Measurements from ENCODE around the gene LAMA2. TPM values are rescaled to one million over a fixed set of nuclear protein-coding genes. Genes with fewer than 3 reads are reported as not detected.

Gene LAMA2
- total and polyA plus RNA-seq, 2 of the 13 experiments (the other 11 are each of a cell fraction or from before 2014, with no cell fraction given), result 0.11 to 0.28 TPM

GRCh38 chr6:129558248-129558647, 675.3 kb downstream of the LAMA2 start (continued):
- TF ChIP-seq, protein P1, sequence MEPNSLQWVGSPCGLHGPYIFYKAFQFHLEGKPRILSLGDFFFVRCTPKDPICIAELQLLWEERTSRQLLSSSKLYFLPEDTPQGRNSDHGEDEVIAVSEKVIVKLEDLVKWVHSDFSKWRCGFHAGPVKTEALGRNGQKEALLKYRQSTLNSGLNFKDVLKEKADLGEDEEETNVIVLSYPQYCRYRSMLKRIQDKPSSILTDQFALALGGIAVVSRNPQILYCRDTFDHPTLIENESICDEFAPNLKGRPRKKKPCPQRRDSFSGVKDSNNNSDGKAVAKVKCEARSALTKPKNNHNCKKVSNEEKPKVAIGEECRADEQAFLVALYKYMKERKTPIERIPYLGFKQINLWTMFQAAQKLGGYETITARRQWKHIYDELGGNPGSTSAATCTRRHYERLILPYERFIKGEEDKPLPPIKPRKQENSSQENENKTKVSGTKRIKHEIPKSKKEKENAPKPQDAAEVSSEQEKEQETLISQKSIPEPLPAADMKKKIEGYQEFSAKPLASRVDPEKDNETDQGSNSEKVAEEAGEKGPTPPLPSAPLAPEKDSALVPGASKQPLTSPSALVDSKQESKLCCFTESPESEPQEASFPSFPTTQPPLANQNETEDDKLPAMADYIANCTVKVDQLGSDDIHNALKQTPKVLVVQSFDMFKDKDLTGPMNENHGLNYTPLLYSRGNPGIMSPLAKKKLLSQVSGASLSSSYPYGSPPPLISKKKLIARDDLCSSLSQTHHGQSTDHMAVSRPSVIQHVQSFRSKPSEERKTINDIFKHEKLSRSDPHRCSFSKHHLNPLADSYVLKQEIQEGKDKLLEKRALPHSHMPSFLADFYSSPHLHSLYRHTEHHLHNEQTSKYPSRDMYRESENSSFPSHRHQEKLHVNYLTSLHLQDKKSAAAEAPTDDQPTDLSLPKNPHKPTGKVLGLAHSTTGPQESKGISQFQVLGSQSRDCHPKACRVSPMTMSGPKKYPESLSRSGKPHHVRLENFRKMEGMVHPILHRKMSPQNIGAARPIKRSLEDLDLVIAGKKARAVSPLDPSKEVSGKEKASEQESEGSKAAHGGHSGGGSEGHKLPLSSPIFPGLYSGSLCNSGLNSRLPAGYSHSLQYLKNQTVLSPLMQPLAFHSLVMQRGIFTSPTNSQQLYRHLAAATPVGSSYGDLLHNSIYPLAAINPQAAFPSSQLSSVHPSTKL (CRISPR knock-in tag; IDR thresholded peaks at IDR 0.05), result no peak
- TF ChIP-seq U2AF2 (IDR thresholded peaks at IDR 0.05; ENCODE audit: low read depth, low read length), result no peak

- TF ChIP-seq ESRRA (CRISPR knock-in tag; IDR thresholded peaks at IDR 0.05; ENCODE audit: low read depth), result no peak
- no peak for TF ChIP-seq NCOA2 (CRISPR knock-in tag; IDR thresholded peaks at IDR 0.05)
- no peak for TF ChIP-seq ZNF143 (CRISPR knock-in tag; IDR thresholded peaks at IDR 0.05)
- TF ChIP-seq TGIF2 (CRISPR knock-in tag; IDR thresholded peaks at IDR 0.05), result no peak
- no peak for TF ChIP-seq SNAPC2 (CRISPR knock-in tag; IDR thresholded peaks at IDR 0.05)
- TF ChIP-seq, protein P2, sequence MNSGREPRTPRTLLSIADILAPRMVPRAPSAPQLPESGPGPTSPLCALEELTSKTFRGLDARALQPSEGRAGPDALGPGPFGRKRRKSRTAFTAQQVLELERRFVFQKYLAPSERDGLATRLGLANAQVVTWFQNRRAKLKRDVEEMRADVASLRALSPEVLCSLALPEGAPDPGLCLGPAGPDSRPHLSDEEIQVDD (CRISPR knock-in tag; IDR thresholded peaks at IDR 0.05; ENCODE audit: borderline replicate concordance), result no peak
- TF ChIP-seq ZNF224 (CRISPR knock-in tag; IDR thresholded peaks at IDR 0.05), result no peak
- no peak for TF ChIP-seq MATR3 (CRISPR knock-in tag; IDR thresholded peaks at IDR 0.05)
- no peak for TF ChIP-seq FIP1L1 (IDR thresholded peaks at IDR 0.05; ENCODE audit: borderline replicate concordance, insufficient read depth, low read depth, low read length)
- TF ChIP-seq TP53 (CRISPR knock-in tag; conservative IDR thresholded peaks at IDR 0.05), result no peak
- TF ChIP-seq FOXA3 (CRISPR knock-in tag; IDR thresholded peaks at IDR 0.05), result no peak
These were observed 682.4 kb downstream of the LAMA2 start for GRCh38 chr6:129565366-129565765.

More at GRCh38 chr6:129565366-129565765, 682.4 kb downstream of the LAMA2 start:
- no peaks in the 10 kb centered on the region for H3K36me3 ChIP-seq (replicated peaks in 1 of 2; ENCODE audit: control insufficient read depth in 1 of 2, insufficient read depth in 2 of 2, low read length in 2 of 2)
- H3K9me3 ChIP-seq (ENCODE audit: low read length), result no peaks in the 10 kb centered on the region
- H3K79me2 ChIP-seq (ENCODE audit: insufficient read depth, low read length), result no peaks in the 10 kb centered on the region
- 0 out of 2 replicates have a peak, but pooled peaks cover 4% of the 10 kb centered on the region for H4K20me1 ChIP-seq (ENCODE audit: insufficient read depth, low read length)
- FAIRE-seq, result no peak
- intact Hi-C loops (cut with micrococcal nuclease; ENCODE audit: unreplicated experiment), result no loop called here
- no peak overlapping the region for H3K4me3 ChIP-seq (replicated peaks in 1 of 3; ENCODE audit: insufficient read depth in 1 of 3, low read depth in 2 of 3, low read length in 3 of 3)
- in situ Hi-C loops (cut with HindIII; ENCODE audit: extremely low pct_ligation_motif_present, low pct_unique_long_range_greater_than_20kb), result no loop called here
- no peaks in the 10 kb centered on the region for H3K27me3 ChIP-seq (ENCODE audit: control insufficient read depth in 1 of 2, insufficient read depth in 2 of 2, low read length in 2 of 2)
- DNase-seq (ENCODE audit: low spot score), result no peak
- ChIA-PET POLR2A (no interaction called here), CTCF (ENCODE audit: low intra/inter-chr PET ratio, low total read pairs) (no interaction called here)
- no peak overlapping the region for H2AFZ ChIP-seq (ENCODE audit: low read length)
- no TSS peak for BruUV-seq (replicated peaks)
- 96% methylated on average over 4 of the region's 4 CpGs for WGBS (ENCODE audit: low lambda C conversion rate)
- no peaks in the 10 kb centered on the region for H3K4me1 ChIP-seq (ENCODE audit: insufficient read depth, low read length)
- no peak for ATAC-seq
- no peak overlapping the region for H3K27ac ChIP-seq (ENCODE audit: extremely low read length, insufficient read depth, low read length)
- H3K4me2 ChIP-seq (ENCODE audit: low read depth, low read length), result no peak overlapping the region
- no peak overlapping the region for H3K9ac ChIP-seq (ENCODE audit: insufficient read depth, low read depth, low read length)

Measured in HepG2 (cell line).